ENCODE measurements around the gene TAF6. TPM values are rescaled to one million over a fixed set of nuclear protein-coding genes. Genes with fewer than 3 reads are reported as not detected.

Gene TAF6
- total RNA-seq, 1 experiment from 2014 or later, result 34.3 TPM

GRCh38 chr7:100107125-100107737 lies 11.9 kb downstream of the TAF6 start:
- Histone ChIP-seq H3K9me2 (replicated peaks; ENCODE audit: insufficient read depth, low read length) (no peaks in the 10 kb centered on the region), H3K4me3 (ENCODE audit: low read length) (no peak overlapping the region), H3K4me2 (ENCODE audit: low read depth, low read length, poor library complexity, severe bottlenecking) (no peak overlapping the region), H4K20me1 (ENCODE audit: insufficient read depth, low read depth, low read length) (no peaks in the 10 kb centered on the region), H3K9ac (ENCODE audit: low read length) (no peak overlapping the region), H3K9me3 (ENCODE audit: low read length) (no peaks in the 10 kb centered on the region), H3K79me2 (ENCODE audit: low read length) (peaks cover 1% of the 10 kb centered on the region; the same call in 1 of the 2 replicates), H3K27ac (ENCODE audit: low read length) (no peak overlapping the region), H3K36me3 (ENCODE audit: insufficient read depth, low read length) (peaks cover 5% of the 10 kb centered on the region; the same call in 1 of the 2 replicates), H3K27me3 (ENCODE audit: low read length) (no peaks in the 10 kb centered on the region), H3K4me1 (ENCODE audit: low read length) (peaks cover 6% of the 10 kb centered on the region), H2AFZ (ENCODE audit: low read length) (no peak overlapping the region)
- no peak for DNase-seq

DNA sequence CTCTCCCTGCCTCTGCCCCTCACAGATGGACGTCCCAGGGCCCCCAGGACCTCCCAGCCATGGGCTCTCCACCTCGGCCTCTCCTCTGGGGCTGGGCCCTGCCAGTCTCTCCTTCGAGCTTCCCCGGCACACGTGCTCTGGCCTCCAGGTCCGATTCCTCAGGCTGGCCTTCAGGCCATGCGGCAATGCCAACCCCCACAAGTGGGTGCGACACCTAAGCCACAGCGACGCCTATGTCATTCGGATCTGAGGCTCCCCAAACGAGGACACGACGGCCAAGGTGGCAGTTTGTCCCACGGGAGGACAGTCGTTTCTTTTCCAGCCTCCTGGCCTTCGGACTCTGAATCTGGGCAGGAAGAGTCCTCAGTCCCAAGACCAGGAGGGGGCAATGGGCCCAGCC lies 12.5 kb downstream of the TAF6 start:
- Histone ChIP-seq H2AFZ (ENCODE audit: low read length) (no peak overlapping the region), H3K27ac (ENCODE audit: low read length) (no peak overlapping the region), H3K9ac (ENCODE audit: low read length) (no peak overlapping the region), H3K79me2 (ENCODE audit: low read length) (peaks cover 3% of the 10 kb centered on the region; the same call in 1 of the 2 replicates), H3K27me3 (ENCODE audit: low read length) (no peaks in the 10 kb centered on the region), H3K9me2 (replicated peaks; ENCODE audit: insufficient read depth, low read length) (no peaks in the 10 kb centered on the region), H3K9me3 (ENCODE audit: low read length) (no peaks in the 10 kb centered on the region), H3K4me2 (ENCODE audit: low read depth, low read length, poor library complexity, severe bottlenecking) (no peak overlapping the region), H3K36me3 (ENCODE audit: insufficient read depth, low read length) (peaks cover 4% of the 10 kb centered on the region; the same call in 1 of the 2 replicates), H4K20me1 (ENCODE audit: insufficient read depth, low read depth, low read length) (no peaks in the 10 kb centered on the region), H3K4me1 (ENCODE audit: low read length) (peaks cover 9% of the 10 kb centered on the region), H3K4me3 (ENCODE audit: low read length) (no peak overlapping the region)
- DNase-seq, result no peak

DNA sequence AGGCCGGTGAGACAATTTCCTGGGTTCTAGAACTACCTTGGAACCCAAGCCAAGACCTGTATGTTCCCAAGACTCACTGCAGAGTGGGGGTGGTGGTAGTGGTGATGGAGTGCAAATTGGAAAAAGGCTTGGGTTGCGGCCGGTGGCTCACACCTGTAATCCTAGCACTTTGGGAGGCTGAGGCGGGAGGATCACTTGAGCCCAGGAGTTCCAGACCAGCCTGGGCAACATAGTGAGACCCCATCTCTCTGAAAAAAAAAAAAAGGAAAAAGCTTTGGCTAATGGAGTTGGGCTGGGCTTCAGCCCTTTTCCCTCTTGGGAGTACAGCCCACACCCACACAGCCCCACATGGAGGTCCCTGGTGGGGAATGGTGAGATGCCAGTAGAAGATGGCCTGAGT lies 13.6 kb downstream of the TAF6 start:
- Histone ChIP-seq H3K79me2 (ENCODE audit: low read length) (peaks cover 8% of the 10 kb centered on the region), H4K20me1 (ENCODE audit: insufficient read depth, low read depth, low read length) (no peaks in the 10 kb centered on the region), H3K27me3 (ENCODE audit: low read length) (no peaks in the 10 kb centered on the region), H2AFZ (ENCODE audit: low read length) (no peak overlapping the region), H3K9me2 (replicated peaks; ENCODE audit: insufficient read depth, low read length) (no peaks in the 10 kb centered on the region), H3K27ac (ENCODE audit: low read length) (no peak overlapping the region), H3K4me1 (ENCODE audit: low read length) (peaks cover 9% of the 10 kb centered on the region), H3K9me3 (ENCODE audit: low read length) (no peaks in the 10 kb centered on the region), H3K4me2 (ENCODE audit: low read depth, low read length, poor library complexity, severe bottlenecking) (no peak overlapping the region), H3K9ac (ENCODE audit: low read length) (no peak overlapping the region), H3K36me3 (ENCODE audit: insufficient read depth, low read length) (no peaks in the 10 kb centered on the region), H3K4me3 (ENCODE audit: low read length) (no peak overlapping the region)
- no peak for DNase-seq

- peaks cover 31% of the 10 kb centered on the region for H3K79me2 ChIP-seq (ENCODE audit: low read length)
- H4K20me1 ChIP-seq (ENCODE audit: insufficient read depth, low read depth, low read length), result peaks cover 15% of the 10 kb centered on the region; the same call in 1 of the 2 replicates
- peak overlapping the region; percentile 96; the same call in 1 of the 2 replicates for H3K4me3 ChIP-seq (ENCODE audit: low read length)
- H3K9me2 ChIP-seq (replicated peaks; ENCODE audit: insufficient read depth, low read length), result no peaks in the 10 kb centered on the region
- H3K4me2 ChIP-seq (ENCODE audit: low read depth, low read length, poor library complexity, severe bottlenecking), result peak overlapping the region; percentile 72
- H3K36me3 ChIP-seq (ENCODE audit: insufficient read depth, low read length), result peaks cover 18% of the 10 kb centered on the region
- no peak overlapping the region for H3K27ac ChIP-seq (ENCODE audit: low read length)
- H2AFZ ChIP-seq (ENCODE audit: low read length), result no peak overlapping the region
- peaks cover 20% of the 10 kb centered on the region for H3K4me1 ChIP-seq (ENCODE audit: low read length)
- no peak for DNase-seq
- no peaks in the 10 kb centered on the region for H3K27me3 ChIP-seq (ENCODE audit: low read length)
- H3K9me3 ChIP-seq (ENCODE audit: low read length), result no peaks in the 10 kb centered on the region
- H3K9ac ChIP-seq (ENCODE audit: low read length), result peak overlapping the region; percentile 74; the same call in 1 of the 2 replicates
Measured at GRCh38 chr7:100102950-100103840, 16.0 kb downstream of the TAF6 start.

DNA sequence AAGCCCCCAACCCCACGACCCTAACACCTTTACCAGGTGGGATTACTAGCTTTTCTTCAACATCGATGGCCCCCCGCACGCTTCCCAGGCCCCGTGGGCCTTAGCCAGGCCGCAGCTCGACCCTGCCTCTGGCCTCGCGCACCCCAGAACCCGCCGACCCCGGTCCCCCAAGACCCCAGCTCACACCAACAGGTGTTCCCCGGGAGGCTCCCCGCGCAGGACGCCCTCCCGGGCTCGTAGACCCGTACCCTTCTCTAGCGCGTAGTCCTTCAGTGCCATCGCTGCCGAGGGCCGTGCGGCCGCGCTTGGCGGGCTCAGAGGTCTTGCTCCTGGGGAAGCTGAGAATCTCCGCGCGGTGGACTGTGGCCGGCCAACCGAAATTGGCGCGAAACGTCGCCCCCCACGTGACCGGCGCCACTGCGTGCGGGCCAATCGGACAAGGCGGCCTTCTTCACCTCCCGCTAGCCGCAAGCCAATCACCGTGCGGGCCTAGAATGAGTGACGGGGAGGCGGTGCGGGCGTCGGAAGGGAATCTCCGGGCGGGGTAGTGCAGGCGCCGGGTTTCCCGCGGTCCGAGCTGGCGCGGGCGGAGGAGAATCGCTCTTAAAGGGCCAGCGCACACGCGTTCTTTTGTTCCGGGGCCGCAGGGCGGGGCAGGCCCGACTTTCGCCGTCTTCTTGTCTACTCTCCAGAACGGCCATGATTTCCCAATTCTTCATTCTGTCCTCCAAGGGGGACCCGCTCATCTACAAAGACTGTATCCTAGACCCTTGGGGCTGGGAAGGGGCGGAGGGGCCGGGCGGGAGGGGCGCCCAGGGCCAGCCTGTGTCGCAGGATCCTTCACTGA lies 17.9 kb downstream of the TAF6 start, which contains the start of the genes AP4M1 and MCM7:
TSS of gene AP4M1 (plus strand) at position 628 of the 847 bp plus-strand sequence. CDS start at position 700, 72 bp downstream.
TSS of gene MCM7 (minus strand) at position 382 of the 847 bp plus-strand sequence. CDS start at position 279, 103 bp downstream.
- peak within 1 kb of the TSS; percentile 96 for H3K4me3 ChIP-seq (ENCODE audit: low read length)
- H3K27ac ChIP-seq (ENCODE audit: low read length), result peak within 1 kb of the TSS; percentile 94
- H4K20me1 ChIP-seq (ENCODE audit: insufficient read depth, low read depth, low read length), result peaks cover 15% of the 10 kb centered on the region; the same call in 1 of the 2 replicates
- no peaks in the 10 kb centered on the region for H3K9me3 ChIP-seq (ENCODE audit: low read length)
- no peaks in the 10 kb centered on the region for H3K27me3 ChIP-seq (ENCODE audit: low read length)
- H3K4me2 ChIP-seq (ENCODE audit: low read depth, low read length, poor library complexity, severe bottlenecking), result peak within 1 kb of the TSS; percentile 72
- peak; percentile 99 for DNase-seq
- no peaks in the 10 kb centered on the region for H3K9me2 ChIP-seq (replicated peaks; ENCODE audit: insufficient read depth, low read length)
- peak within 1 kb of the TSS; percentile 98 for H3K9ac ChIP-seq (ENCODE audit: low read length)
- peaks cover 20% of the 10 kb centered on the region for H3K4me1 ChIP-seq (ENCODE audit: low read length)
- peaks cover 31% of the 10 kb centered on the region for H3K36me3 ChIP-seq (ENCODE audit: insufficient read depth, low read length)
- no peak within 1 kb of the TSS for H2AFZ ChIP-seq (ENCODE audit: low read length)
- peaks cover 34% of the 10 kb centered on the region for H3K79me2 ChIP-seq (ENCODE audit: low read length)

GRCh38 chr7:100100420-100101015 lies 18.6 kb downstream of the TAF6 start:
- Histone ChIP-seq H3K4me1 (ENCODE audit: low read length) (peaks cover 20% of the 10 kb centered on the region), H3K27me3 (ENCODE audit: low read length) (no peaks in the 10 kb centered on the region), H3K27ac (ENCODE audit: low read length) (peak overlapping the region; percentile 94), H3K9ac (ENCODE audit: low read length) (peak overlapping the region; percentile 98), H4K20me1 (ENCODE audit: insufficient read depth, low read depth, low read length) (peaks cover 15% of the 10 kb centered on the region; the same call in 1 of the 2 replicates), H3K4me3 (ENCODE audit: low read length) (peak overlapping the region; percentile 96), H3K9me3 (ENCODE audit: low read length) (no peaks in the 10 kb centered on the region), H2AFZ (ENCODE audit: low read length) (no peak overlapping the region), H3K36me3 (ENCODE audit: insufficient read depth, low read length) (peaks cover 36% of the 10 kb centered on the region), H3K79me2 (ENCODE audit: low read length) (peaks cover 34% of the 10 kb centered on the region), H3K9me2 (replicated peaks; ENCODE audit: insufficient read depth, low read length) (no peaks in the 10 kb centered on the region), H3K4me2 (ENCODE audit: low read depth, low read length, poor library complexity, severe bottlenecking) (peak overlapping the region; percentile 72)
- peak; percentile 97 for DNase-seq

GRCh38 chr7:100099452-100099851 lies 19.7 kb downstream of the TAF6 start:
- Histone ChIP-seq H2AFZ (ENCODE audit: low read length) (no peak overlapping the region), H3K27ac (ENCODE audit: low read length) (no peak overlapping the region), H3K79me2 (ENCODE audit: low read length) (peaks cover 34% of the 10 kb centered on the region), H3K4me2 (ENCODE audit: low read depth, low read length, poor library complexity, severe bottlenecking) (peak overlapping the region; percentile 72), H3K4me1 (ENCODE audit: low read length) (peaks cover 20% of the 10 kb centered on the region), H3K36me3 (ENCODE audit: insufficient read depth, low read length) (peaks cover 45% of the 10 kb centered on the region), H3K27me3 (ENCODE audit: low read length) (no peaks in the 10 kb centered on the region), H3K9me2 (replicated peaks; ENCODE audit: insufficient read depth, low read length) (no peaks in the 10 kb centered on the region), H4K20me1 (ENCODE audit: insufficient read depth, low read depth, low read length) (peaks cover 18% of the 10 kb centered on the region; the same call in 1 of the 2 replicates), H3K9ac (ENCODE audit: low read length) (peak overlapping the region; percentile 98), H3K9me3 (ENCODE audit: low read length) (no peaks in the 10 kb centered on the region), H3K4me3 (ENCODE audit: low read length) (peak overlapping the region; percentile 96)
- DNase-seq, result no peak

All from Karpas-422 (cell line).